ENCODE measurements around the gene MRPL30.

- TF ChIP-seq CTCF (IDR thresholded peaks at IDR 0.05; ENCODE audit: low read depth, low read length) (no peak), EZH2phosphoT487 (IDR thresholded peaks at IDR 0.05; ENCODE audit: low read depth) (no peak)
These were observed 9.4 kb upstream of the MRPL30 start for GRCh38 chr2:99171377-99172140.
